Measurements from ENCODE around the gene SLC25A3. TPM values are rescaled to one million over a fixed set of nuclear protein-coding genes. Genes with fewer than 3 reads are reported as not detected.
"Not testable (repeated sequence)": the region's sequence is repeated elsewhere in the genome, so short reads cannot be mapped to it uniquely, and the experiment has no call there.

The SLC25A3 gene
- total RNA-seq, 3 donors from 2014 or later = 327 to 469 (median 356) TPM

DNA sequence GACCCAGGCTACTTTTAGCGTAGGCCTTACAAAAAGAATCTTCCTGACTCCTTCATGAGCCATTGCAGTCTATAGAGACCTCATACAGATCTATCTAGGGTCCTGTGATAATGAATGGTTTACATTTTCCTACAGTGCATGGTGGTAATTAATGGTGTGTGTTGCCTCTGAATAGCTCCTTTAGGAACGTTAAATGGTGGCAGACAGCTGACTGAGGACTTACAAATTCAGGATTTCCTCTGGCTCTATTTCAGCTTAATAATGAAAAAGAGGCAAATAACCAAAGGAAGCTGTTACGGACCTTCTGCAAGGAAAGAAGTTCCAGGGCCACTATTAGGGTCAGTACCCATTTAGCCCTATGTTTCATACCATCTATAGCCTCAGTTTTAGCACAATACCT, 46.0 kb downstream of the SLC25A3 start:
- Histone ChIP-seq H3K9me3 (no peaks in the 10 kb centered on the region), H3K27me3 (no peaks in the 10 kb centered on the region), H3K27ac (no peak overlapping the region), H3K4me3 (no peak overlapping the region), H3K4me1 (no peaks in the 10 kb centered on the region), H3K36me3 (no peaks in the 10 kb centered on the region)
- no peak for DNase-seq (ENCODE audit: low spot score in 2 of 2)
- TF ChIP-seq POLR2AphosphoS5 (IDR thresholded peaks at IDR 0.05) = no peak
- TF ChIP-seq, protein P1, sequence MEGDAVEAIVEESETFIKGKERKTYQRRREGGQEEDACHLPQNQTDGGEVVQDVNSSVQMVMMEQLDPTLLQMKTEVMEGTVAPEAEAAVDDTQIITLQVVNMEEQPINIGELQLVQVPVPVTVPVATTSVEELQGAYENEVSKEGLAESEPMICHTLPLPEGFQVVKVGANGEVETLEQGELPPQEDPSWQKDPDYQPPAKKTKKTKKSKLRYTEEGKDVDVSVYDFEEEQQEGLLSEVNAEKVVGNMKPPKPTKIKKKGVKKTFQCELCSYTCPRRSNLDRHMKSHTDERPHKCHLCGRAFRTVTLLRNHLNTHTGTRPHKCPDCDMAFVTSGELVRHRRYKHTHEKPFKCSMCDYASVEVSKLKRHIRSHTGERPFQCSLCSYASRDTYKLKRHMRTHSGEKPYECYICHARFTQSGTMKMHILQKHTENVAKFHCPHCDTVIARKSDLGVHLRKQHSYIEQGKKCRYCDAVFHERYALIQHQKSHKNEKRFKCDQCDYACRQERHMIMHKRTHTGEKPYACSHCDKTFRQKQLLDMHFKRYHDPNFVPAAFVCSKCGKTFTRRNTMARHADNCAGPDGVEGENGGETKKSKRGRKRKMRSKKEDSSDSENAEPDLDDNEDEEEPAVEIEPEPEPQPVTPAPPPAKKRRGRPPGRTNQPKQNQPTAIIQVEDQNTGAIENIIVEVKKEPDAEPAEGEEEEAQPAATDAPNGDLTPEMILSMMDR (IDR thresholded peaks at IDR 0.05) = no peak
- TF ChIP-seq POLR2A (IDR thresholded peaks at IDR 0.05) = no peak
- intact Hi-C loops (cut with DNase I; ENCODE audit: low total_unique reads) = loop anchor here (10.0 kb wide), 1 partner anchor 865 kb away; no protein-coding TSS in a partner anchor

DNA sequence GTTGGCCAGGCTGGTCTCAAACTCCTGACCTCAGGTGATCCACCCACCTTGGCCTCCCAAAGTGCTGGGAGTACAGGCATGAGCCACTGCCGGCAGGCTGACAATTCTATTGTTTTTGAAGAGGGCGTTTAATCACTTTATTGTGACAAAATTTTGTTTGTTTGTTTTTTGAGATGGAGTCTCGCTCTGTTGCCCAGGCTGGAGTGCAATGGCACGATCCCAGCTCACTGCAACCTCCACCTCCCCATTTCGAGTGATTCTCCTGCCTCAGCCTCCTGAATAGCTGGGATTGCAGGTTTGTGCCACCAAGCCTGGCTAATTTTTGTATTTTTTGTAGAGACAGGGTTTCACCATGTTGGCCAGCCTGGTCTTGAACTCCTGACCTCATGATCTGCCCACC, 49.3 kb downstream of the SLC25A3 start:
- H3K9me3 ChIP-seq; DNase-seq (ENCODE audit: low spot score in 2 of 2); H3K27me3 ChIP-seq; H3K27ac ChIP-seq; H3K4me3 ChIP-seq; H3K36me3 ChIP-seq; intact Hi-C loops (cut with DNase I; ENCODE audit: low total_unique reads); H3K4me1 ChIP-seq: not testable (repeated sequence)

GRCh38 chr12:98644433-98644711, 50.9 kb downstream of the SLC25A3 start:
- Histone ChIP-seq H3K9me3 (no peaks in the 10 kb centered on the region), H3K4me1 (no peaks in the 10 kb centered on the region), H3K4me3 (peak overlapping the region; percentile 97 to 99 (median 97)), H3K27ac (peak overlapping the region; percentile 88 to 91), H3K27me3 (no peaks in the 10 kb centered on the region), H3K36me3 (no peaks in the 10 kb centered on the region)
- TF ChIP-seq POLR2AphosphoS5 (IDR thresholded peaks at IDR 0.05) (no peak), POLR2A (IDR thresholded peaks at IDR 0.05) (no peak)
- TF ChIP-seq, protein P1 (IDR thresholded peaks at IDR 0.05) = no peak
- intact Hi-C loops (cut with DNase I; ENCODE audit: low total_unique reads) = no loop called here
- DNase-seq (ENCODE audit: low spot score in 2 of 2) = peak in 1 of 2 donors; percentile 21

GRCh38 chr12:98644712-98645571, 51.5 kb downstream of the SLC25A3 start, which contains the start of the genes APAF1 and IKBIP:
Gene APAF1, plus strand, starts transcription at chr12:98645290. Its CDS starts 3,070 bp downstream, at chr12:98648360.
Gene IKBIP, minus strand, starts transcription at chr12:98644788. Its CDS starts 87 bp downstream, at chr12:98644701.
- Histone ChIP-seq H3K9me3 (no peaks in the 10 kb centered on the region), H3K27me3 (no peaks in the 10 kb centered on the region), H3K4me3 (peak within 1 kb of the TSS; percentile 97 to 99 (median 97)), H3K36me3 (peaks cover 3% of the 10 kb centered on the region), H3K4me1 (no peaks in the 10 kb centered on the region), H3K27ac (peak within 1 kb of the TSS; percentile 88 to 91)
- peak; percentile 42 for TF ChIP-seq POLR2A (IDR thresholded peaks at IDR 0.05)
- TF ChIP-seq, protein P1 (IDR thresholded peaks at IDR 0.05) = no peak
- peak; percentile 46 to 55 (median 51) for TF ChIP-seq POLR2AphosphoS5 (IDR thresholded peaks at IDR 0.05)
- intact Hi-C loops (cut with DNase I; ENCODE audit: low total_unique reads) = loop anchor here (5.0 kb wide), 1 partner anchor 643 kb away; no protein-coding TSS in a partner anchor
- peak; percentile 95 to 97 for DNase-seq (ENCODE audit: low spot score in 2 of 2)

DNA sequence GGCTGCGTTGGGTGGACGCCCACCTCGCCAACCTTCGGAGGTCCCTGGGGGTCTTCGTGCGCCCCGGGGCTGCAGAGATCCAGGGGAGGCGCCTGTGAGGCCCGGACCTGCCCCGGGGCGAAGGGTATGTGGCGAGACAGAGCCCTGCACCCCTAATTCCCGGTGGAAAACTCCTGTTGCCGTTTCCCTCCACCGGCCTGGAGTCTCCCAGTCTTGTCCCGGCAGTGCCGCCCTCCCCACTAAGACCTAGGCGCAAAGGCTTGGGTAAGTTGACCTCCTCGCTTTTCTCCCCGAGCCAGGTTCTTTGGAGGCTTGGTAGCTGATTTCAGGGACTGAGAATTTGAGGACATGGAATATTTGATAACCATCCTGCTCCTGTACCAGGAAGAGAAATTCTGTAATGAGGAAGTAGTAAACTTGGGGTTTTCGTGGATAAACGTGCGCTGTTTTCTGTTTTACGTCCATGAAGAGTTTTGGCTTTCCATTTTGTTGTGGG, 52.1 kb downstream of the SLC25A3 start:
- peak overlapping the region; percentile 88 to 91 for H3K27ac ChIP-seq
- no peak for DNase-seq (ENCODE audit: low spot score in 2 of 2)
- H3K9me3 ChIP-seq = no peaks in the 10 kb centered on the region
- no peaks in the 10 kb centered on the region for H3K4me1 ChIP-seq
- peak overlapping the region; percentile 97 to 99 (median 97) for H3K4me3 ChIP-seq
- peaks cover 5% of the 10 kb centered on the region for H3K36me3 ChIP-seq
- TF ChIP-seq, protein P1 (IDR thresholded peaks at IDR 0.05) = no peak
- TF ChIP-seq POLR2A (IDR thresholded peaks at IDR 0.05) (no peak), POLR2AphosphoS5 (IDR thresholded peaks at IDR 0.05) (no peak)
- no peaks in the 10 kb centered on the region for H3K27me3 ChIP-seq
- intact Hi-C loops (cut with DNase I; ENCODE audit: low total_unique reads) = loop anchor here (5.0 kb wide), 1 partner anchor 643 kb away; no protein-coding TSS in a partner anchor
